SKM-1 (cell line): Measurements from ENCODE around the gene TMEM97.

ENCODE experiments used
- DNase-seq: peaks from one replicate; lab custom pipeline; 2025; ENCODE audit not compliant: unreplicated experiment; lab: John Stamatoyannopoulos, UW

TMEM97 gene

GRCh38 chr17:28363776-28364650 lies 45.0 kb downstream of the TMEM97 start:
- DNase-seq, result no peak

- DNase-seq, result no peak
Observed at GRCh38 chr17:28364665-28365363, 45.8 kb downstream of the TMEM97 start, which contains the start of gene SEBOX. Gene SEBOX (minus strand): TSS chr17:28365199. CDS start chr17:28365151, 48 bp downstream.

GRCh38 chr17:28365487-28365886 lies 46.5 kb downstream of the TMEM97 start:
- no peak for DNase-seq

GRCh38 chr17:28366605-28367004 lies 47.6 kb downstream of the TMEM97 start:
- no peak for DNase-seq

GRCh38 chr17:28367641-28368305 lies 48.8 kb downstream of the TMEM97 start:
- no peak for DNase-seq

GRCh38 chr17:28368306-28368831 lies 49.4 kb downstream of the TMEM97 start:
- no peak for DNase-seq

GRCh38 chr17:28368915-28369683 lies 50.1 kb downstream of the TMEM97 start:
- no peak for DNase-seq

GRCh38 chr17:28369684-28370034 lies 50.7 kb downstream of the TMEM97 start:
- DNase-seq, result no peak

- peak; percentile 15 for DNase-seq
Observed at GRCh38 chr17:28370035-28370743, 51.2 kb downstream of the TMEM97 start, which contains the start of gene VTN. Gene VTN (minus strand): TSS chr17:28370307. CDS start chr17:28370203, 104 bp downstream.

- DNase-seq, result no peak
Observed at GRCh38 chr17:28370744-28371103, 51.7 kb downstream of the TMEM97 start.

GRCh38 chr17:28371245-28372202 lies 52.5 kb downstream of the TMEM97 start, which contains the start of gene SARM1:
Gene SARM1 (plus strand): TSS chr17:28371694. CDS start chr17:28372033, 339 bp downstream.
- DNase-seq, result no peak

GRCh38 chr17:28372203-28372944 lies 53.4 kb downstream of the TMEM97 start:
- DNase-seq, result no peak

- DNase-seq, result no peak
Observed at GRCh38 chr17:28372945-28373274, 53.9 kb downstream of the TMEM97 start.
